Measurements from ENCODE around the gene POLR1C.
"Not testable (repeated sequence)": the region's sequence is repeated elsewhere in the genome, so short reads cannot be mapped to it uniquely, and the experiment has no call there.

- not testable (repeated sequence) for TF ChIP-seq CTCF (IDR thresholded peaks at IDR 0.05; ENCODE audit: insufficient read depth, low read length); POLR2AphosphoS5 (IDR thresholded peaks at IDR 0.05; ENCODE audit: low read depth); REST (IDR thresholded peaks at IDR 0.05; ENCODE audit: insufficient replicate concordance, low read depth); GABPA (IDR thresholded peaks at IDR 0.05; ENCODE audit: low read depth); SPI1 (IDR thresholded peaks at IDR 0.05; ENCODE audit: borderline replicate concordance, low read depth)
Measured at GRCh38 chr6:43538986-43539385, 22.1 kb downstream of the POLR1C start.

Measured in HL-60 (cell line).